Activated T-cell treated with anti-CD3 and anti-CD28 coated beads, Interleukin-2, amount 50 U/mL, for 24 hours (primary cell): ENCODE data around the gene CENPI.
A peak's percentile ranks its signal among the peaks of the same experiment; 100 is the strongest.
"Not testable (repeated sequence)": the region's sequence is repeated elsewhere in the genome, so short reads cannot be mapped to it uniquely, and the experiment has no call there.

Experiments
- DNase-seq: peaks from one replicate; pipeline ENCODE4 v3.0.0-alpha.2; 2020
- H3K27ac Mint-ChIP-seq: 2 replicates; pipeline ENCODE4 v1.8.0; 2020; ENCODE audit warnings: mild to moderate bottlenecking, mixed read lengths
- H3K27me3 Mint-ChIP-seq: 2 replicates; pipeline ENCODE4 v1.8.0; 2020; ENCODE audit warnings: mixed read lengths
- H3K36me3 Mint-ChIP-seq: 2 replicates; pipeline ENCODE4 v1.8.0; 2020; ENCODE audit warnings: low read depth, mixed read lengths
- H3K4me1 Mint-ChIP-seq: 2 replicates; pipeline ENCODE4 v1.8.0; 2020; ENCODE audit warnings: low read depth, mixed read lengths
- H3K4me3 Mint-ChIP-seq: 2 replicates; pipeline ENCODE4 v1.8.0; 2020; ENCODE audit warnings: mild to moderate bottlenecking, moderate library complexity, mixed read lengths
- H3K9me3 Mint-ChIP-seq: 2 replicates; pipeline ENCODE4 v1.8.0; 2020; ENCODE audit warnings: mixed read lengths

Gene CENPI, protein sequence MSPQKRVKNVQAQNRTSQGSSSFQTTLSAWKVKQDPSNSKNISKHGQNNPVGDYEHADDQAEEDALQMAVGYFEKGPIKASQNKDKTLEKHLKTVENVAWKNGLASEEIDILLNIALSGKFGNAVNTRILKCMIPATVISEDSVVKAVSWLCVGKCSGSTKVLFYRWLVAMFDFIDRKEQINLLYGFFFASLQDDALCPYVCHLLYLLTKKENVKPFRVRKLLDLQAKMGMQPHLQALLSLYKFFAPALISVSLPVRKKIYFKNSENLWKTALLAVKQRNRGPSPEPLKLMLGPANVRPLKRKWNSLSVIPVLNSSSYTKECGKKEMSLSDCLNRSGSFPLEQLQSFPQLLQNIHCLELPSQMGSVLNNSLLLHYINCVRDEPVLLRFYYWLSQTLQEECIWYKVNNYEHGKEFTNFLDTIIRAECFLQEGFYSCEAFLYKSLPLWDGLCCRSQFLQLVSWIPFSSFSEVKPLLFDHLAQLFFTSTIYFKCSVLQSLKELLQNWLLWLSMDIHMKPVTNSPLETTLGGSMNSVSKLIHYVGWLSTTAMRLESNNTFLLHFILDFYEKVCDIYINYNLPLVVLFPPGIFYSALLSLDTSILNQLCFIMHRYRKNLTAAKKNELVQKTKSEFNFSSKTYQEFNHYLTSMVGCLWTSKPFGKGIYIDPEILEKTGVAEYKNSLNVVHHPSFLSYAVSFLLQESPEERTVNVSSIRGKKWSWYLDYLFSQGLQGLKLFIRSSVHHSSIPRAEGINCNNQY

DNA sequence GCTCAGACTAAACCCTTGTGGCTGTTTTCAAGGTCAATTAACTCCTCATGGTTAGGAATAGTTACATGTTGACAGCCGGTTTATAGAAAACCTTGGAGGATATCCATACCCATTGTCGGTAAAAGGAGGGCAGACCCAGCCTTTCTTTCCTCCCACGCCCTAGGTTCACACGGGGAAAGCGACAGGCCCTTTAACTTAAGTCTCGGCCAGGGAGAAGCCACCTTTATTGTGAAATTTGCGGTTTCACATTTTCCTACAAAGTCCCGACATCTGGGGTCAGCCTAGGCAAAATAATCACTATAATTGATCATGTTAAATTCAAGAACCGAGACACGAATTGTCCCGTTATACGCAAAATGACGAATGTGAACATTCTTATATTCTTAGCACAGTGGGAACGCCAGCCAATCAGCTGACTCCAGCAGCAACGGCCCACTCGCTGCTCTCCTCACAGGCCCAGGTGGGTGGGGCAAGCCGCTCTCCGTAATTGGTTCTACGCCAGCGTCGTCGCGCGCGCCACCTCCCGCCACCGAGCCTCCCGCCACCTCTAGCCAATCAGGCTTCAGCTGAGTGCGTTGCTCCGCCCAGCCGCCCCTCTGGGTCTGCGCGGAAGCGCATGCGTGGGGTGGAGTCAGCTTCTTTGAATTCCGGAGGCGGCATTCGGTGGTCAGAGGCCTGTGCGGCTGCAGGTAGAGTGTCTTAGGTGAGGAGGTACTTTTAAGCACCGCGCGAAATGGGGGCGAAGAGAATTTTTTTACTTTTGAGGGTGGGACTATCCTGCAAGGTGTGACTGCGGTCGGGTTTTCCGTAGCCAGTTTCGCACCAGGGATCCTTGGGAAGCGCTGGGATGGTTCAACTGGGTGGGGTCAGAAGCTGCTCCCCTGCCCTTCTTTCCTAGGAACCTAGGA lies at the start of gene CENPI:
CENPI (plus strand) TSS at position 659 of the 908 bp plus-strand sequence. CDS start 2,867 bp downstream, outside the sequence.
- H3K9me3 Mint-ChIP-seq, result no peaks in the 10 kb centered on the region
- H3K36me3 Mint-ChIP-seq, result peaks cover 19% of the 10 kb centered on the region
- H3K27ac Mint-ChIP-seq, result peak within 1 kb of the TSS; percentile 95
- H3K27me3 Mint-ChIP-seq, result peaks cover 5% of the 10 kb centered on the region
- peak; percentile 92 for DNase-seq
- peaks cover 23% of the 10 kb centered on the region for H3K4me1 Mint-ChIP-seq
- peak within 1 kb of the TSS; percentile 88 for H3K4me3 Mint-ChIP-seq

DNA sequence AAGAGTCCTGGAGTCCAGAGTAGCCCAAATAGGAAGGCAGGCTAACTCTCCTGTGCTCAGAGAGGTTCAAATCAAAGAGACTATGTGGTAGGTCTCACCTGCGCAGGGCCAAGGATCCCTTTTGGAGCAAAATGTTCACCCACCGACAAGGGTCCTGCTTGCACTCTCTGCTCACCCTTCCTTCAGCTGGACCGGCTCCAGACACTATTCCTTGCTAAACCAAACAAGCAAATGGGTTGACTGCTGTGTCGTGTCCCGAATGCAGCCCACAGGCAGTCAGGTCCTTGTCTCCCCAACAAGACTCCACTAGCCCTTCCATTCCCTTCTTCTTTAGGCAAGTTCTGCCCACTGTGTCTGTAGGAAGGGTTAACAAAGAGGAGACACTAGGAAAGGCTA lies 46.9 kb upstream of the CENPI start:
- Mint-ChIP-seq H3K4me3 (peak overlapping the region; percentile 88), H3K27me3 (no peaks in the 10 kb centered on the region), H3K4me1 (peaks cover 26% of the 10 kb centered on the region), H3K27ac (peak overlapping the region; percentile 98), H3K9me3 (no peaks in the 10 kb centered on the region), H3K36me3 (peaks cover 32% of the 10 kb centered on the region)
- DNase-seq, result no peak

DNA sequence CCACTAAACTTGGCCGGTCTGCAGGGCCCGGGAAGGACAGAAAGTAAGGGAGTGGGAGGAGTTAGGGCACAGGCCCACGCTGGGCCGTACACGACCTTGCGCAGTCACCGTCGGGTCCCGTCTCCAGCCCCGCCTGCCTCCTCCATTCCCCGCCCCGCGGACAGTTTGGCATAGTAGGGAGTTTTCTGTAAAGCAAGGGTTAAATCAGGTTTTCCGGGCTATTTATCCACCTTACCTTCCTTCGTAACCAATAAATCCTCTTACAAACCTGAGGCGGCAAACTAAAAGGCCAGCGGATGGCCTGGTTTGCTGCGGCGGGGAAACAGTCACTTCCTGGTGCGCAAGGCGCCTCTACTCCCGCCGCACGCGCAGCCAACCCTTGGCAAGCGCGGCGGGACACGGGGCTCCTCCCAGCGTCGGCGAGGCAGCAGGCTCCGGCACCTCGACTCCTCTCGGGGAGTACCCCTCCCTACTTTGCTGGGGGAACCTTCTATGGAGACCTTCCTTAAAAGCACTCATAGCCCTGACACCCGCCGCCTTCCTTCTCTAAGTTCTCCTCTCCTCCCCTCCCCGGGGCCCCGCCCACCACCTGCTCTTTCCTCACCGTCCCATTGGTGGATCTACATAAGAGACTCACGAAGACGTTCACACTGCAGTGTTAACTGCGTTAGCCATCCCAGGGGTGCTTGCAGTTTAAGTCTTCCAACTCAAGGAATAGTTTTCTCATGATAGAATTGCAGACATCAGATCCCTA lies 46.3 kb upstream of the CENPI start, which contains the start of gene TRMT2B:
TRMT2B (minus strand) TSS at position 563 of the 754 bp plus-strand sequence. CDS start 9,822 bp downstream, outside the sequence.
- Mint-ChIP-seq H3K36me3 (peaks cover 32% of the 10 kb centered on the region), H3K27ac (peak within 1 kb of the TSS; percentile 98), H3K9me3 (no peaks in the 10 kb centered on the region), H3K4me3 (peak within 1 kb of the TSS; percentile 88), H3K4me1 (peaks cover 29% of the 10 kb centered on the region), H3K27me3 (peaks cover 4% of the 10 kb centered on the region)
- DNase-seq, result peak; percentile 83

DNA sequence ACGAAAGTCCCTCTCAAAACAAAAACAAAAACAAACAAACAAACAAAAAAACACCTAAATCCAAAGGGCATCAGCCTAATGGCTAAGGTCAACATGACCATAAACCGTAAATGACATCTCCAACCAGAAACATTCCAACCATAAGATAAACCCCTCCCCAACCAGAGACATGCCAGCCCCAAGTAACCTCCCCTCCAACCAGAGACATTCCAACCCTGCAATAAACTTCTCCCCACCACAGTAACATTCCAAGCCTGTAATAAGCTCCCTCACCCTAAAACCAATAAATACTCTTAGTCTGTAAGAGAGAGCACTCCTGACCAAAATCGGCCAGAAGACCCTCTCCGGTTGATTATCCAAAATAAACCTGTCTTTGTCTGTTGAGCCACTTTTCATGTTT lies 41.5 kb upstream of the CENPI start:
- not testable (repeated sequence) for H3K36me3 Mint-ChIP-seq, H3K9me3 Mint-ChIP-seq, DNase-seq, H3K27ac Mint-ChIP-seq, H3K4me3 Mint-ChIP-seq
- H3K4me1 Mint-ChIP-seq, result peaks cover 14% of the 10 kb centered on the region
- H3K27me3 Mint-ChIP-seq, result peaks cover 10% of the 10 kb centered on the region

DNA sequence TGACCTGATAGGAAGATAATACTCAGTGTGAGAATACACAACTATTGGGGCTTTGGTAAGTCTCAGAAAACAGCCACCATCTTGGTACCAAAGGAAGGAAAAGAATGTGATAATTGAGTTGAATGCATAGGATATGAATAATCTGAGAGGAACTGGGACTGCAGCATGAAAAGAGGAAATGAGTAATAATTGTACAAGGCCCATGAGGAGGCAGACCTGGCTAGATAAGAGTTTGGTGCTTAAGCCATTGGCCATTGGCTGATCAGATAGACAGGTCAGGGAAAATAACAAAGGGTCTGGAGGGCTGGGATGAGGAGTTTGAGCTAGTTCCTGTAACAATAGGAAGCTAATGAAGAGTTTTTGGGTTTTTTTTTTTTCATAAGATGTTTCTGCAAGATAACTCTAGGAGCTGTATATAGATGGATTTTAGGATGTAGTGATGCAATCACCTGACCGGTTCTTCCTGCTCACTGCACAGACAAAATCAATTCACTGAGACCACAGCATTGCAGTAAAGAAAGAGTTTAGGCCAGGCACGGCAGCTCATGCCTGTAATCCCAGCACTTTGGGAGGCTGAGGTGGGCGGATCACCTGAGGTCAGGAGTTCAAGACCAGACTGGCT lies 40.8 kb upstream of the CENPI start:
- Mint-ChIP-seq H3K4me3 (no peak overlapping the region), H3K27me3 (peaks cover 12% of the 10 kb centered on the region), H3K4me1 (peaks cover 11% of the 10 kb centered on the region), H3K9me3 (no peaks in the 10 kb centered on the region), H3K36me3 (no peaks in the 10 kb centered on the region), H3K27ac (peak overlapping the region; percentile 69)
- DNase-seq, result no peak

DNA sequence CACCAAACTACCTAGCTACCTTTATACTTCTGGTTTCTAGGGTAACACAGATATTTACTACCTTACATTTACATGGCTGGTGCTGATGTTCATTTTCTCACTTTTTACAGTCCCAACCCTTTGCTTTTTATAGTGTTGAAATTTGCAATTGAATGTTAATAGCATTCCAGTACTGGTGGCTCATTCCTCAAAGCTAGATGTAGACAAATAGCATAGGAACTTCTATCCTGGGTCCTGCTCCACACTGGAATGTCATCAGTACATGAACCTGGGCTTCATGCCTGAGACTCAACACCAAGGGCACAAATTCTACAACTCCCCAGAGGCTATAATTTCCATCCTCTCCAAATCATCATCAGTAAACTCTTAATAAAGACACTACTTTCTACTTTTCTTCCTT lies 35.8 kb upstream of the CENPI start:
- no peak for DNase-seq
- no peak overlapping the region for H3K27ac Mint-ChIP-seq
- peaks cover 3% of the 10 kb centered on the region for H3K4me1 Mint-ChIP-seq
- H3K4me3 Mint-ChIP-seq, result no peak overlapping the region
- H3K36me3 Mint-ChIP-seq, result no peaks in the 10 kb centered on the region
- H3K9me3 Mint-ChIP-seq, result no peaks in the 10 kb centered on the region
- H3K27me3 Mint-ChIP-seq, result peaks cover 13% of the 10 kb centered on the region

DNA sequence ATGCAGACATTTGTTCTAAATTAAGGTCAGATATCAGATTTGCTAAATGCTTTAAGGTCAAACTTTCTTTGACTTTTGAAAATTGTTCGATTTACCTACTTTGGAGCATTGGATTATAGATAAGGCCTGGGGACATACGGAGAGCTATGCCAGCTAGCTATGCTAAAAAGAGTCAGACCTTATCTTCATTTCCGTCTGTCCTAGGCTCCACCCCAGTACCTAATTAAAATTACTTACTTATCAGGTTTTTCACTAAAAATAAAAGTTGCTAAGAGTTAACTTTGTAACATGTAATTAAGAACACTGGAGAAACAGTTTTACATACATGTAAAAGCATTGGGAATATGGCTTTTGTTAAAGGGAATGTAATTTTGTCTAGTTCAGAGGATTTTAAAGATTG lies 26.4 kb upstream of the CENPI start:
- Mint-ChIP-seq H3K27ac (no peak overlapping the region), H3K4me1 (no peaks in the 10 kb centered on the region), H3K9me3 (no peaks in the 10 kb centered on the region), H3K36me3 (no peaks in the 10 kb centered on the region), H3K27me3 (peaks cover 10% of the 10 kb centered on the region), H3K4me3 (no peak overlapping the region)
- no peak for DNase-seq

DNA sequence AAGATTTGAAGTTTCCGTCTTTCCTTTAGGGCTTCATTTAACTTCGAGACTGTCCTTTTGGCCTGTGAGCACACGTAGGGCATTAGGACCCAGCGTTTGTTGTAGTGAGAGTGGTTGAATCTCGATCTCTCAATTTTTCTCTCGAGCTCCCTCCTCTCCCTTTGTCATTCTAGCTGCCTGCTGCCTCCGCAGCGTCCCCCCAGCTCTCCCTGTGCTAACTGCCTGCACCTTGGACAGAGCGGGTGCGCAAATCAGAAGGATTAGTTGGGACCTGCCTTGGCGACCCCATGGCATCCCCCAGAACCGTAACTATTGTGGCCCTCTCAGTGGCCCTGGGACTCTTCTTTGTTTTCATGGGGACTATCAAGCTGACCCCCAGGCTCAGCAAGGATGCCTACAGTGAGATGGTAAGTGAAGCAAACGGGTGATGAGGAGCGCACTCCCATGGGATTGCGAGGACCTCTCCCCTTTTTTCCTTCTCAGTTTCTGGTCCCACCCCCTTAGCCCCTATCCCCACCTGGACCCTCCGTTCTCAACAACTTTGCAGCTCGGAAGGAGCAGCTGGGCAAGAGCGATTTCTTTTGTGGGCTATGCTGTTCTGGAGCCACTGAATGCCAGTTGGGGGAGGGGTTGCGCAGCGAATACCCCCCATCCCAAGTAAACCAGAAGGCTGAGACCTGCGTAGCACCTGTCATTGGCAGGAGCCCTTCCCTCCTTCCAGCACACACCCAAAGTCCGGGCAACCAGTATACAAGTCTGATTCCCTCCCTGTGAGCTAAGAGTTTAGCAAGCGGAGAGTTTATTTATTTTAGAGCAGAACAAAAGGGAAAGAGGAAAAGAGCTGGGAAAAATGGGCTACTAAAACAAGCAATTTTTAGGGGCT lies 19.0 kb upstream of the CENPI start, which contains the start of gene TMEM35A:
TMEM35A (plus strand) TSS at position 164 of the 883 bp plus-strand sequence; CDS start at position 288, 124 bp downstream.
- Mint-ChIP-seq H3K4me3 (no peak within 1 kb of the TSS), H3K27ac (no peak within 1 kb of the TSS), H3K9me3 (no peaks in the 10 kb centered on the region), H3K36me3 (no peaks in the 10 kb centered on the region), H3K27me3 (peaks cover 54% of the 10 kb centered on the region), H3K4me1 (peaks cover 2% of the 10 kb centered on the region)
- no peak for DNase-seq

DNA sequence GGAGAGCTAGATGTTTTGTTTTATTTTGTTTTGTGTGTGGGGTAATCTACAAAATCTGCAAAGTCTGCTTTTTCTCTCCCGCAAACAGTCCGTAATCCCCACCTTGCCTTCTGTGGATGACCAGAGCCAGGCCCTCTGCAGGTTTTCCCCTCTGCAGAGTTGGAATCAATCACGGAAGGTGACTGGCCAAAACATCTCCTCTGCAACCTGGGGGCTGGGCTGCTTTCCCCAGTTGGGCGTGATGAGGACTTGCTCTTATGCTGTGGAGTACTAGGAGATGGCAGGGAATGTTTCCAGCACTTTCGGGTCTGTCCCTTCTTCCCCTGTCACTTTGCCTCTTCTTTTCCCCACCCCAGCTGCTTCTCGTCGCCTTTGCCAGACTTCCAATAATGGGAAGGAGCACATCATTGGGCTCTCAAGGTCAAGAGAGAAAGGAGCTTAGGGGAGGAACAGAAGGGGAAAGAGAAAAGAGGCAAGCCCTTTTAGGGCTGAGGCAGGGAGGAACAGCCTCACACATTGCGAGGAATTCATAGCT lies 18.2 kb upstream of the CENPI start:
- Mint-ChIP-seq H3K9me3 (no peaks in the 10 kb centered on the region), H3K4me1 (peaks cover 2% of the 10 kb centered on the region), H3K36me3 (no peaks in the 10 kb centered on the region), H3K27ac (no peak overlapping the region), H3K27me3 (peaks cover 54% of the 10 kb centered on the region), H3K4me3 (no peak overlapping the region)
- no peak for DNase-seq

DNA sequence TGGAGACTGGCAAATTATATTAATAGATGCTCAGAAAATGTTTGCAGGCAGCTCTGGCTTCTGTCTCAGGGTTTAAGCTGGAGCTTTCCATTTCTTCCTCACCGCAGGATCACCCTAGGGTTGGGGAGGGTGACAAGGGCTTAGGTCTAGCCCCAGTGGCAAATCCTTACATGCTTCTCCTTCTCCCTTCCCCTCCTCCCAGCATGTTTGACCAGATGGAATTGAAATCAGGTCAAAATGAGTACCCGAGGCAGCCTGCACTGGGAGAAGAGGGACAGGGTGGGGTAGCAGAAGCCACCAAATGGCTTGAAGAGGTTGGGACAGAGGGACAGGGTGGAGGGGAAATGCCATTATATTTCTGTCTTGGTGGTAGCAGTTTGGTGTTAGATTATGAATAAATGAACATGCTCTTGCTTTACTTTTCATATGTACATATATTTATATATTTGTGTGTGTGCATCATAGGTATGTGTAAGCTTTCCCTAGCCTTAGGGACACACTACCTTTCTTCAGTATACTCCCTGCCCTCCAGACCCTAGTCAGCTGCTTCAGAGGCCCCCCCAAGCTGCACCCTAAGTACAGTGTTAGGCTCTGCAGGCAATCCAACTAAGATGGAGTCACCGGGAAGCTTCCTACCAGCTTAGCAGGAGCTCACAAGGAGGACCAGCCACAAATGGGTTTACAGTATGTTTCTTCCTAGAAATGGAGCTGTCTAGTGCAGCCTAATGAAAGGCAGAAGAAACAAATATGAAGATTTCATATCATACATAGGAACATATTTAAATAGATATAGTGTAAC lies 17.5 kb upstream of the CENPI start:
- peaks cover 2% of the 10 kb centered on the region for H3K4me1 Mint-ChIP-seq
- no peak for DNase-seq
- no peak overlapping the region for H3K4me3 Mint-ChIP-seq
- no peaks in the 10 kb centered on the region for H3K9me3 Mint-ChIP-seq
- peaks cover 54% of the 10 kb centered on the region for H3K27me3 Mint-ChIP-seq
- no peak overlapping the region for H3K27ac Mint-ChIP-seq
- H3K36me3 Mint-ChIP-seq, result no peaks in the 10 kb centered on the region

DNA sequence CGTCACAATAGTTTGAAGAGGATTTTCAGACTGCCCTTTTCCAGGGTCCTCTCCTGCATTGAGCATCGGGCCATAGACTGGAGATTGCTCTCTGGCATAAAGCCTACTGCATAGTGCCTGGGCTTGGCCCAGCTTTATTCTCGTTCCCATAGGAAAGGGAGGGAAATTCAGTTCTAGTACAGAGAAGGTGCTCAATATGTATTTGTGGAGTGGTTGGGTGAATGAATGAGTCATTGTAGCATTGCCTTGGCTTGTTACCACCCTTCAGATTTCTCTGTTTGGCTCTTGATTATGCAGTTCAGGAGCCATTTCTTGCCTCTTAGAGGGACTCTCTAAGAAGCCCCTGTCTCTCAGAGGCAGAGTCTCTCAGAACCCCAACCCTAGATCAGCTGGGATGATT lies 16.8 kb upstream of the CENPI start:
- Mint-ChIP-seq H3K27ac (no peak overlapping the region), H3K36me3 (no peaks in the 10 kb centered on the region), H3K4me1 (peaks cover 2% of the 10 kb centered on the region), H3K4me3 (no peak overlapping the region), H3K9me3 (no peaks in the 10 kb centered on the region), H3K27me3 (peaks cover 47% of the 10 kb centered on the region)
- no peak for DNase-seq

DNA sequence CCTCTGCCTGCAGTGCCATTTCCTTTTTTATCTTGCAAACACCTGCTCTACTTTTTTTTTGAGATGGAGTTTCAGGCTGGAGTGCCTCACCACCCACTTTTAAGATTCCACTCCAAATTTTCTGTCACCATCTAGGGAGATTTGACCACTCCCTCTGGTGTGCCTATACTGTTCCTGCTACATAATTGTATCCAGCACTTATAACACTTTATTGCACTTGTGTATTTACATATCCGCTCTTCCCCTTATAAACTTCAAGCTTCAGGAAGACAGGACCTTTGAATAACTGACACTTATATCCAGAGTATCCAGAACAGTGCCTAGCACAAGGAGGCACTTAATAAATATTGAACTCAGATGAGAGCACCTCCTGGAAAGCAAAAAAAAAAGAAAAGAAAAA lies 6.2 kb upstream of the CENPI start:
- H3K4me1 Mint-ChIP-seq, result peaks cover 2% of the 10 kb centered on the region

More for the DNA sequence above, 6.2 kb upstream of the CENPI start:
- Mint-ChIP-seq H3K36me3 (no peaks in the 10 kb centered on the region), H3K9me3 (no peaks in the 10 kb centered on the region), H3K4me3 (no peak overlapping the region), H3K27me3 (peaks cover 5% of the 10 kb centered on the region), H3K27ac (no peak overlapping the region)
- DNase-seq, result no peak
